GM21423 (cell line): ENCODE measurements around the gene SLC37A4.
A peak's percentile ranks its signal among the peaks of the same experiment; 100 is the strongest.
"Not testable (repeated sequence)": the region's sequence is repeated elsewhere in the genome, so short reads cannot be mapped to it uniquely, and the experiment has no call there.

ENCODE experiments used
- ATAC-seq: cut with Tn5 transposase; IDR thresholded peaks from one replicate; pipeline ENCODE4 v1.9.1; 2021; ENCODE audit warnings: mild to moderate bottlenecking, moderate library complexity; ENCODE audit not compliant: unreplicated experiment

The SLC37A4 gene

GRCh38 chr11:119018074-119018938 is 12.4 kb downstream of the SLC37A4 start, which contains the start of the genes RPS25 and TRAPPC4:
TSS of gene RPS25 (minus strand) at chr11:119018343. CDS start at chr11:119018284, 59 bp downstream.
TSS of gene TRAPPC4 (plus strand) at chr11:119018766. CDS start at chr11:119018796, 30 bp downstream.
- ATAC-seq = peak; percentile 86

DNA sequence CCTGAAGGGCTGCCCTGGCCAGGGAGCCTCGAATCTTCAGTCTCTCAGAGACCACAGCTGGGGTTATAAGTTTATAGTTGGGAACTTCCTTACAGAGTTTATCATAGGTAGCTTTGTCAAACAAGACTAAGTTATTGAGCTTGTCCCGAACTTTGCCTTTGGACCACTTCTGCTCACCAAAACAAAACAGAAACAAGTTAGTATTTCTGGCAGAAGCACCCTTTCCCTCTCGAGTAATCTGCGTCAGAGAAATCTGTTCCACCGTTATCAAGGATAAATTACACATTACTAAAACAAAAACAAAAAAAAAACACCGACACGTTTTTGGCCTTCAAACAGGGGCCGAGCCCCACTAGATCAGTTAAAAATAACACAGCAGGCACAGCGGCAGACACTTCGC is 13.3 kb downstream of the SLC37A4 start:
- ATAC-seq = not testable (repeated sequence)

- no peak for ATAC-seq
These were observed 14.3 kb downstream of the SLC37A4 start for GRCh38 chr11:119016216-119017009.

DNA sequence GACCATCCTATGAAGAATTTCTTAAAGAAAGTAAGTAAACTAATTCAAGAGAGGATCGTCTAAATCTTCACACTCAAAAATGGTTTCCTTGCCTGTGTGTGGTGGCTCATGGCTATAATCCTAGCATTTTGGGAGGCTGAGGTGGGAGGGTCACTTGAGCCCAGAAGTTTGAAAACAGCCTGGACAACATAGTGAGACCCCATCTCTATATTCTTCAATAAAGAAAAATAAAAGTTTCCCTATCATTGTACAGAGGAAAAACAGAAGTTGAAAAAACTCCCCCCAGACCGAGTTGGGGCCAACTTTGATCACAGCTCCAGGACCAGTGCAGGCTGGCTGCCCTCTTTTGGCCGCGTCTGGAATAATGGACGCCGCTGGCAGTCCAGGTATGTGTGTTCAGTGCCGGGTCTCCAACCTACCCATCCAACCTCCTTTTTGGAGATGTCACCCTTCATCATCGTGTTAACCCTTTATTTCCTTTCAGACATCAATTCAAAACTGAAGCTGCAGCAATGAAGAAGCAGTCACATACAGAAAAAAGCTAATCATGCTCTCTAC is 15.5 kb downstream of the SLC37A4 start:
- no peak for ATAC-seq

DNA sequence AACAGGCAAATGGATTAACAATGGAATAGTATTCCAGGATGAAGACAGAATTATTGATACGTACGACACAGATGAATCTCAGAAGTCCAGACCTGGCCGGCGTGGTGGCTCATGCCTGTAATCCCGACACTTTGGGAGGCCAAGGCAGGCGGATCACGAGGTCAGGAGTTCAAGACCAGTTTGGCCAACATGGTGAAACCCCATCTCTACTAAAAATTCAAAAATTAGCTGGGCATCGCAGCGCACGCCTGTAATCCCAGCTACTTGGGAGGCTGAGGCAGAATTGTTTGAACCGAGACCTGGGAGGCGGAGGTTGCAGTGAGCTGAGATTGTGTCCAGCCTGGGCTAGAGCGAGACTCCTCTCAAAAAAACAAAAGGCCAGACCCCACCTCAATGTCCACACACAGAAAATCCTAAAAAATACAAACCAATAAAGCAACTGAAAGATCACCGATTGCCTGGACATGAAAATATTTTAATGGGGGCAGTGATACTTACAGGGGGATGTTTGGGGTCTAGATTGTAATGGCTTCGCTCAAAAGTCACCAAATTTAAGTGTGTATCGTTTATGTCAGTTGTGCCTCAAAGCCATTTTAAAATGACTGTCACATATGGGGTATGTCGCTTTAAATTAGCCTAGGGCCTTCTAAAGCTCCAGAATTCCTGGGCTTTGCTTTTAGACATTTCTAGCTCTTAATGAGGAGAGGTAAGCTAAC is 16.3 kb downstream of the SLC37A4 start:
- ATAC-seq = no peak

GRCh38 chr11:119012629-119013170 is 18.0 kb downstream of the SLC37A4 start:
- ATAC-seq = no peak

DNA sequence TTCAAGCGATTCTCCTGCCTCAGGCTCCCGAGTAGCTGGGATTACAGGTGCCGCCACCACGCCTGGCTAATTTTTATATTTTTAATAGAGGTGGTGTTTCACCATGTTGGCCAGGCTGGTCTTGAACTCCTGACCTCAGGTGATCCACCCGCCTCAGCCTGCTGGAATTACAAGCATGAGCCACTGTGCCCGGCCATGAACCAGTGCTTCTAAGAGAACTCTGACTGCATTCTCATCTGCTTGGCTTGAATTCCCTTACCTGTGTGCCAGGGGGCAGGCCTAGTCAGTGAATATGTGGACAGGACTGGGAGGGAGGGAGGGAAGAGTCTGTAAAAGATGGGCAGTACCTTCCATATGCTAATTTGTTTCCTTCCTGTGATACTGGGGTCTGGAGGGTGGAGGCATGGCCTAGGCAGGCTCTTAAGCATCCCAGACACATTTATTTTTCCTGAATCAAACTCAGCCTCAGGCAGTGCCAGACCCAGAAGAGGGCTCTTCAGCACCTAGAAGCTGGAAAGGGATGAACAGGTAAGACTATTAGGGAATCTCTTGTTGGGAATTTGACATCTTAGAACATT is 19.1 kb downstream of the SLC37A4 start:
- ATAC-seq = no peak

DNA sequence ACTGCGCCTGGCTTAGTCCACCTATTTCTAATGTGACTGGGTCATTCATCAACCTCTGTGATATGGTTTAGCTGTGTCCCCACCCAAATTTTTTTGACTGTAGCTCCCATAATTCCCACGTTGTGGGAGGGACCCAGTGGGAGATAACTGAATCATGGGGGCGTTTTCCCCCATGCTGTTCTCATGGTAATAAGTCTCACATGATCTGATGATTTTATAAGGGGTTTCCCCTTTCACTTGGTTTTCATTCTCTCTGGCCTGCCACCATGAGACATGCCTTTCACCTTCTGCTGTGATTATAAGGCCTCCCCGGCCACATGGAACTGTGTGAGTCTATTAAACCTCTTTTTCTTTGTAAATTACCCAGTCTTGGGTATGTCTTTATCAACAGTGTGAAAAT is 24.0 kb downstream of the SLC37A4 start:
- no peak for ATAC-seq

GRCh38 chr11:119000906-119001305 is 29.8 kb downstream of the SLC37A4 start:
- ATAC-seq = no peak

DNA sequence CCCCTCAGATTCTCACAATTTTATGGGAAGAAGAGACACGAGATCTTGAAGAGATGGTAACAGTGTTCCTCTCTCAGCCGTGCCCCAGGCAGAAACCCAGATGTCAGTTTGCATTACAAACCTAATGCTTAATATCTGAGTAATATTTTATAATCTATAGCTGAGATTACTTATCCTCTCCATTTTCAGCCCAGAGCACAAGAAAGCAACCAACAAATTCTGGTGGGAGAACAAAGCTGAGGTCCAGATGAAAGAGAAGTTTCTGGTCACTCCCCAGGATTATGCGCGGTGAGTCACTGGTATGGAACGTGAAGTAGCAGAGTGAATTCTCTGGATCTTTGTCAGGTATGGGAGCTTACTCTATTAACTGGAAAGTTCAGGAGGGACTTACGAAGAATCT is 31.9 kb downstream of the SLC37A4 start:
- ATAC-seq = no peak

GRCh38 chr11:118998388-118998717 is 32.3 kb downstream of the SLC37A4 start:
- peak; percentile 7 for ATAC-seq

DNA sequence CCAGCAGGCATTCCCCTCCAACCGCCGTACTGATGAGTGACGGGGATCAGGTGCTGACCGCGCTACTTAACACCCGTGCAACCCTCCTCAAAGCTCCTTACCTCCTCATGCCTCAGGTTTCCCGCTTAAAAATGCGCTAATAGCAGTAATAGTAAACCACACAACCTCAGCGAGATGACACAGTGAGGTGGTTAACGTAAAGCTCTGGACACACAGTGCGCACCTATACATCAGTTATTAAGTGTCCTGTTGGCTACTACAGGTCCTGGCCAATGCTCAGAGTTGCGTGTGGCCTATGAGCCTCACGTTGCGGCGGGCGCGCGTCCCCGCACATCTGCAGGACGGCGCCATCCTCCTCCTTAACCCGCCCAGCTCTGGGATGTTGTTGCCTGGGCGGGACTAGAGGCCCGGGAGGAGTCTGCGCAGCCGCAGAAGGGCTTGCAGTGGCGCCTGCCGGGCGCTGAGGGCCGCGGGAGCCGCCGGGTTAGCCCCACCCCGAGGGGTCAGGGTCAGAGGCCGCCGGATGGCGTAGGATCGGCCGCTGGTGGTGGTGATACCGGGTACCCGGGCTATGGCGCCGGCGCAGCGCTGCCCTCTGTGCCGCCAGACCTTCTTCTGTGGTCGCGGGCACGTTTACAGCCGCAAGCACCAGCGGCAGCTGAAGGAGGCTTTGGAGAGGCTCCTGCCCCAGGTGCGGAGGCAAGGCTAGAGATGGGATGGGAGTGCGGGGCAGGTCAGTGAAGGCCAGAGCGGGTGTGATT is 32.9 kb downstream of the SLC37A4 start, which contains the start of gene CENATAC:
TSS of gene CENATAC (plus strand) at position 512 of the 761 bp plus-strand sequence. CDS start at position 572, 60 bp downstream.
- peak; percentile 93 for ATAC-seq

DNA sequence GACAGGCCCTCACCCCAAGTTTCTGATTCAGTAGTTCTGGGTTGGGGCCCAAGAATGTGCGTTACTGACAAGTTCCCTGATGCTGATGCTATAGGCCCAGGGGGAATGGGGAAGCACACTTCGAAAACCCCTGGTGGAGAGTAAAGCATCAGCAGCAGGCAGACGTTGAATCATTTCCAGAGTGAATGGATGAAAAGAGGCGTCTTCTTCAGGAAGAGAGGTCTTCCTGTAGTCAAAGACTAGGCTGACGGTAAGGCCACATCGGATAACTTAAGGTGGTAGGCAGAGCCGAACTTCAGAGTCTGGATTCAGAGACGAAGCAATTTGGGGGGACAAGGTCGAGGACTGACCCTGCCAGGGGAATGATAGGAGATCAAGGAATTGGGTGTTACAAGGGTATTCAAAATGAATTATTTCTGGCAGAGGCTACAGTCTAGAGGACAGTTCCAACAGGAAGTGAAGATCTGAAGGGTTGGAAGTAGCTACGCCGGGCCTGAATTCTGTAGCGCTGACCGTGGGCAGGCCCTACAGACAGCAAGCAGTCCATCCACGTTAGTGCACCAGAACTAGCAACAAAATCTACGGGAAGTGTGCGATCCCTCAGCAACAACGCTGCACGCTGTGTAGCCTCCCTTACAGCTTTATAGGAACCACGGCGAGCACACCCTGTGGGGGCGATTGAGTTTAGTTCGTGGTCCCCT is 33.6 kb downstream of the SLC37A4 start:
- peak; percentile 11 for ATAC-seq

DNA sequence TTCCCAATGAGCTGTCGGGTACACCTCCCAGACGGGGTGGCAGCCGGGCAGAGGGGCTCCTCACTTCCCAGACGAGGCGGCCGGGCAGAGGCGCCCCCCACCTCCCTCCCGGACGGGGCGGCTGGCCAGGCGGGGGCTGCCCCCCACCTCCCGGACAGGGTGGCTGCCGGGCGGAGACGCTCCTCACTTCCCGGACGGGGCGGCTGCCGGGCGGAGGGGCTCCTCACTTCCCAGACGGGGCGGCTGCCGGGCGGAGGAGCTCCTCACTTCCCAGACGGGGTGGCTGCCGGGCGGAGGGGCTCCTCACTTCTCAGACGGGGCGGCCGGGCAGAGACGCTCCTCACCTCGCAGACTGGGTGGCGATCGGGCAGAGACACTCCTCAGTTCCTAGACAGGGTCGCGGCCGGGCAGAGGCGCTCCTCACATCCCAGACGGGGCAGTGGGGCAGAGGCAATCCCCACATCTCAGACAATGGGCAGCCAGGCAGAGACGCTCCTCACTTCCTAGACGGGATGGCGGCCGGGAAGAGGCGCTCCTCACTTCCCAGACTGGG is 39.1 kb downstream of the SLC37A4 start:
- not testable (repeated sequence) for ATAC-seq

DNA sequence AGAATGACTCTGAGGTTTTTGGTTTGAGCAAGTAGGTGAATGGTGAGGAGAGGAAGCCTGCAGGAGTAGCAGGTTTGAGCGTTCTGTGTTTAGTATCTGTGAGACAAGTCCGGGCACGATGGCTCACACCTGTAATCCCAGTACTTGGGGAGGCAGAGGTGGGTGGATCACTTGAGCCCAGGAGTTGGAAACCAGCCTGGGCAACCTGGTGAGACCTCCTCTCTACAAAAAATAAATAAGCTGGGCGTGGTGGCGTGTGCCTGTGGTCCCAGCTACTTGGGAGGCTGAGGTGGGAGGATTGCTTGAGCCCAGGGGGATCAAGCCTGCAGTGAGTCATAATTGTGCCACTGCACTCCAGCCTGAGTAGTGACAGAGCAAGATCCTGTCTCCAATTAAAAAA is 42.4 kb downstream of the SLC37A4 start:
- ATAC-seq = no peak

- no peak for ATAC-seq
These were observed 45.9 kb downstream of the SLC37A4 start for GRCh38 chr11:118984825-118985224.

GRCh38 chr11:118984337-118984736 is 46.3 kb downstream of the SLC37A4 start:
- not testable (repeated sequence) for ATAC-seq

DNA sequence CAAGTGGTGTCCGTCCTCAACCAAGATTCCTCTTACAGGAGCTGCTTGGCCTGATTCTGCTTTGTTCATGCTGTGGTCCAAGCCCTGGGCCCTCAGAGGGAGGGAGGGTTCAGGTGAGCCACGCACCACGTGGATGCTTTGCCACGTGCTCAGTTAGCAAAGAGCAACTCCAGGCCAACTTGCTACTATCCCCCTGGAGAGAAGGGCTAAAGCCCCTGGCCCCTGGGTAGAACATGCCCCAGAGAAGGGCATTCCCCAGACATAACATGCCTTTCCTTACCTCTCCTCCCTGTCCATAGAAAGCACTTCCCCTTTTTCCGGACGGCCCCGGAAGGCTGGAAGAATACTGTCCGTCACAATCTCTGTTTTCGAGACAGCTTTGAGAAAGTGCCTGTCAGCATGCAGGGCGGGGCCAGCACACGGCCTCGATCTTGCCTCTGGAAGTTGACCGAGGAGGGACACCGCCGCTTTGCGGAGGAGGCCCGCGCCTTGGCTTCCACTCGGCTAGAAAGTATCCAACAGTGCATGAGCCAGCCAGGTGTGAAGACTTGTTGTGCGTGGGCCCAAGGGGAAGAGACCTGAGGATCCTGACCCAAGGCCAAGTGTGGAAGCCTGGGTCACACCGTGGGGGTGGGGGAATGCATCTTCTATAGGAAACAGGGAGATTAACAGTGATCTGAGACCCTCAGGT is 50.3 kb downstream of the SLC37A4 start:
- no peak for ATAC-seq
